Endothelial cell of umbilical vein (primary cell): ENCODE measurements around the gene GSG1L. TPM values are rescaled to one million over a fixed set of nuclear protein-coding genes. Genes with fewer than 3 reads are reported as not detected.

Experiments used
- BruUV-seq: library from RNA; stranded (reverse); fragments of 400-500 nt; replicated peaks from 2 replicates; lab custom pipeline; 2021; lab: Mats Ljungman, UMichigan
- CTCF ChIA-PET: fragments of 300-600, 350-600 bp; sonication (Branson Sonifier 250); formaldehyde crosslinking; loops from one replicate; lab custom pipeline; 2021; ENCODE audit warnings: antibody characterized with exemption, inconsistent platforms; lab: Charles Lee
- POLR2A ChIA-PET: fragments of 300-600, 350-600 bp; sonication (Branson Sonifier 250); formaldehyde crosslinking; loops from one replicate; lab custom pipeline; 2021; ENCODE audit warnings: antibody characterized with exemption, inconsistent platforms; lab: Charles Lee
- DNase-seq: peaks from one replicate; pipeline ENCODE4 v3.0.0-alpha.2; 2011; ENCODE audit warnings: low read depth, low spot score
- FAIRE-seq: peaks from 2 replicates; lab custom pipeline; 2011; peaks lifted over from hg19 to GRCh38; lab: Jason Lieb, UNC
- H2AFZ ChIP-seq: 2 replicates; pipeline ENCODE4 v1.6.0; 2012; ENCODE audit warnings: low read depth, low read length, control low read depth, inconsistent platforms
- H3K27ac ChIP-seq: 2 replicates; pipeline ENCODE4 v1.5.1; 2011; ENCODE audit warnings: low read depth, mild to moderate bottlenecking, control low read depth, low read length, moderate library complexity; ENCODE audit not compliant: insufficient read depth
- H3K27me3 ChIP-seq, 2 experiments: 2 replicates each; pipeline versions ENCODE4 v1.6.0 to v1.6.1; 2011; ENCODE audit warnings: low read length in 2 of 2, mixed read lengths in 1 of 2; ENCODE audit not compliant: control insufficient read depth in 2 of 2, insufficient read depth in 2 of 2
- H3K36me3 ChIP-seq, 2 experiments: 2 replicates in 1 of 2; 3 replicates in 1 of 2; pipeline ENCODE4 v1.5.1; 2011; ENCODE audit warnings: low read length in 2 of 2, mild to moderate bottlenecking in 1 of 2, moderate library complexity in 1 of 2; ENCODE audit not compliant: control insufficient read depth in 2 of 2, insufficient read depth in 2 of 2; ENCODE audit errors: extremely low read depth in 1 of 2
- H3K4me1 ChIP-seq: 3 replicates; pipeline ENCODE4 v1.5.1; 2011; ENCODE audit warnings: mild to moderate bottlenecking, low read length; ENCODE audit not compliant: control insufficient read depth, insufficient read depth; ENCODE audit errors: extremely low read depth
- H3K4me2 ChIP-seq: 2 replicates; pipeline ENCODE4 v1.6.1; 2011; ENCODE audit warnings: low read length, control low read depth, mixed read lengths; ENCODE audit not compliant: insufficient read depth
- H3K4me3 ChIP-seq, 3 experiments: fragments of 200-600 bp in 1 of 3; sonication (generic), shearing (Covaris generic) in 1 of 3; replicated peaks in 1 of 3; 2 replicates each; pipeline ENCODE4 v1.5.1; 2011 to 2016; ENCODE audit warnings: control low read depth in 3 of 3, low read length in 3 of 3, mild to moderate bottlenecking in 2 of 3, inconsistent platforms in 1 of 3, low read depth in 1 of 3, moderate library complexity in 1 of 3; ENCODE audit not compliant: insufficient read depth in 1 of 3
- H3K79me2 ChIP-seq: 2 replicates; pipeline ENCODE4 v1.6.0; 2012; ENCODE audit warnings: low read length, inconsistent platforms; ENCODE audit not compliant: control insufficient read depth, insufficient read depth
- H3K9ac ChIP-seq: replicated peaks from 2 replicates; pipeline ENCODE3; 2011; ENCODE audit warnings: low read length, control low read depth; ENCODE audit not compliant: insufficient read depth; ENCODE audit errors: extremely low read depth
- H3K9me1 ChIP-seq: replicated peaks from 3 replicates; pipeline ENCODE4 v1.6.0; 2011; ENCODE audit warnings: mild to moderate bottlenecking, low read length; ENCODE audit not compliant: control insufficient read depth, insufficient read depth; ENCODE audit errors: extremely low read depth
- H3K9me3 ChIP-seq: replicated peaks from 2 replicates; pipeline ENCODE4 v1.5.1; 2012; ENCODE audit warnings: low read length, inconsistent platforms; ENCODE audit not compliant: control insufficient read depth, insufficient read depth
- H4K20me1 ChIP-seq: replicated peaks from 2 replicates; pipeline ENCODE3; 2011; ENCODE audit warnings: mild to moderate bottlenecking, low read length; ENCODE audit not compliant: control insufficient read depth, insufficient read depth; ENCODE audit errors: extremely low read depth
- CTCF ChIP-seq, 2 donors: IDR thresholded peaks; 1 replicate in 1 of 2; 2 replicates in 1 of 2; pipeline ENCODE4 v1.5.1; 2011; ENCODE audit warnings: low read length in 2 of 2, mild to moderate bottlenecking in 2 of 2, moderate library complexity in 2 of 2, control low read depth in 1 of 2, inconsistent platforms in 1 of 2, low read depth in 1 of 2; ENCODE audit not compliant: insufficient read depth in 1 of 2; ENCODE audit errors: extremely low read depth in 1 of 2
- EZH2 ChIP-seq: IDR thresholded peaks from 2 replicates; pipeline ENCODE4 v1.6.1; 2012; ENCODE audit warnings: borderline replicate concordance, low read depth, mild to moderate bottlenecking, moderate library complexity, low read length, inconsistent platforms; ENCODE audit not compliant: severe bottlenecking
- FOS ChIP-seq: IDR thresholded peaks from 2 replicates; pipeline ENCODE4 v1.6.1; 2011; ENCODE audit warnings: mild to moderate bottlenecking, low read length, moderate library complexity, borderline replicate concordance; ENCODE audit not compliant: insufficient read depth
- GATA2 ChIP-seq: IDR thresholded peaks from 2 replicates; pipeline ENCODE4 v1.7.0; 2011; ENCODE audit warnings: low read depth, mild to moderate bottlenecking, moderate library complexity, mixed read lengths, low read length; ENCODE audit not compliant: insufficient read length, insufficient read depth
- JUN ChIP-seq: IDR thresholded peaks from 2 replicates; pipeline ENCODE4 v1.6.1; 2011; ENCODE audit warnings: borderline replicate concordance, low read depth; ENCODE audit not compliant: insufficient read length, insufficient read depth
- MAX ChIP-seq: IDR thresholded peaks from 2 replicates; pipeline ENCODE4 v1.6.1; 2011; ENCODE audit not compliant: insufficient read depth, insufficient read length
- MYC ChIP-seq: IDR thresholded peaks from one replicate; pipeline ENCODE4 v1.6.1; 2011; ENCODE audit warnings: mild to moderate bottlenecking, low read depth, low read length
- POLR2A ChIP-seq: IDR thresholded peaks from 2 replicates; pipeline ENCODE4 v1.6.1; 2012; ENCODE audit warnings: low read depth, mild to moderate bottlenecking, control low read depth, low read length
- POLR2AphosphoS5 ChIP-seq: IDR thresholded peaks from 2 replicates; pipeline ENCODE4 v1.6.1; 2012; ENCODE audit warnings: low read depth, mild to moderate bottlenecking, control low read depth, low read length, moderate library complexity; ENCODE audit not compliant: insufficient read depth
- dilution Hi-C: fragments of 300-500 bp; cut with MboI; formaldehyde crosslinking; loops from one replicate; pipeline ENCODE4 v1.15.0; 2019; ENCODE audit warnings: low sequenced_read_pairs; ENCODE audit not compliant: extremely low pct_ligation_motif_present
- intact Hi-C: fragments of 100-400 bp; cut with micrococcal nuclease; formaldehyde crosslinking; loops from one replicate; pipeline ENCODE4 v1.10.0; 2022
- polyA plus RNA-seq, 4 experiments: library from polyadenylated mRNA; depleted of rRNA in 3 of 4; stranded (reverse) in 3 of 4; unstranded in 1 of 4; fragments of >200 nt; gene quantifications; 2 replicates each; pipeline versions ENCODE4 v1.2.1 to v1.2.3, GENCODE V29; 2011 to 2012; ENCODE audit warnings: missing spikeins in 1 of 4
- total RNA-seq: library from RNA; stranded (reverse); gene quantifications from 2 replicates; pipeline ENCODE4 v1.2.3, GENCODE V29; 2021

GSG1L gene
- total and polyA plus RNA-seq, 2 donors (not counting 3 experiments of a cell fraction or from before 2014, with no cell fraction given), result 0.06 TPM; not detected in 1

- no peaks in the 10 kb centered on the region for H3K9me3 ChIP-seq
- no peak overlapping the region for H3K4me2 ChIP-seq
- no peaks in the 10 kb centered on the region for H3K36me3 ChIP-seq
- no peaks in the 10 kb centered on the region for H3K4me1 ChIP-seq
- no peak overlapping the region for H3K4me3 ChIP-seq
- no peaks in the 10 kb centered on the region for H3K27me3 ChIP-seq
- no peaks in the 10 kb centered on the region for H3K9me1 ChIP-seq
- dilution Hi-C loops, result no loop called here
- intact Hi-C loops, result no loop called here
- BruUV-seq, result no TSS peak
- H3K9ac ChIP-seq, result no peak overlapping the region
- no peak overlapping the region for H3K27ac ChIP-seq
- no peaks in the 10 kb centered on the region for H4K20me1 ChIP-seq
- POLR2A ChIA-PET, result no interaction called here
- H2AFZ ChIP-seq, result no peak overlapping the region
- no peak for FAIRE-seq
- no peak for DNase-seq
- H3K79me2 ChIP-seq, result no peaks in the 10 kb centered on the region
- TF ChIP-seq FOS (no peak), POLR2A (no peak), MAX (no peak), EZH2 (no peak), POLR2AphosphoS5 (no peak), CTCF (IDR thresholded peaks at IDR 0.05; ENCODE audit: extremely low read depth in 1 of 2, insufficient read depth in 1 of 2, low read depth in 1 of 2, low read length in 2 of 2) (no peak), GATA2 (no peak), MYC (no peak), JUN (no peak)
- CTCF ChIA-PET, result no interaction called here
Measured at GRCh38 chr16:28040039-28040438, 23.5 kb downstream of the GSG1L start.
